ENCODE measurements around the gene AMN1. TPM values are rescaled to one million over a fixed set of nuclear protein-coding genes. Genes with fewer than 3 reads are reported as not detected.

Gene AMN1
- total and polyA plus RNA-seq, 2 of the 13 experiments (the other 11 are each of a cell fraction or from before 2014, with no cell fraction given): 7.5 to 26.5 TPM

- TF ChIP-seq, protein P1, sequence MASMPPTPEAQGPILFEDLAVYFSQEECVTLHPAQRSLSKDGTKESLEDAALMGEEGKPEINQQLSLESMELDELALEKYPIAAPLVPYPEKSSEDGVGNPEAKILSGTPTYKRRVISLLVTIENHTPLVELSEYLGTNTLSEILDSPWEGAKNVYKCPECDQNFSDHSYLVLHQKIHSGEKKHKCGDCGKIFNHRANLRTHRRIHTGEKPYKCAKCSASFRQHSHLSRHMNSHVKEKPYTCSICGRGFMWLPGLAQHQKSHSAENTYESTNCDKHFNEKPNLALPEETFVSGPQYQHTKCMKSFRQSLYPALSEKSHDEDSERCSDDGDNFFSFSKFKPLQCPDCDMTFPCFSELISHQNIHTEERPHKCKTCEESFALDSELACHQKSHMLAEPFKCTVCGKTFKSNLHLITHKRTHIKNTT (CRISPR knock-in tag; IDR thresholded peaks at IDR 0.05): no peak
- TF ChIP-seq, protein P2, sequence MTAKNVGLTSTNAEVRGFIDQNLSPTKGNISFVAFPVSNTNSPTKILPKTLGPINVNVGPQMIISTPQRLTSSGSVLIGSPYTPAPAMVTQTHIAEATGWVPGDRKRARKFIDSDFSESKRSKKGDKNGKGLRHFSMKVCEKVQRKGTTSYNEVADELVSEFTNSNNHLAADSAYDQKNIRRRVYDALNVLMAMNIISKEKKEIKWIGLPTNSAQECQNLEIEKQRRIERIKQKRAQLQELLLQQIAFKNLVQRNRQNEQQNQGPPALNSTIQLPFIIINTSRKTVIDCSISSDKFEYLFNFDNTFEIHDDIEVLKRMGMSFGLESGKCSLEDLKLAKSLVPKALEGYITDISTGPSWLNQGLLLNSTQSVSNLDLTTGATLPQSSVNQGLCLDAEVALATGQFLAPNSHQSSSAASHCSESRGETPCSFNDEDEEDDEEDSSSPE (CRISPR knock-in tag; IDR thresholded peaks at IDR 0.05): no peak
- TF ChIP-seq ZNF225 (CRISPR knock-in tag; IDR thresholded peaks at IDR 0.05) (no peak), ZNF878 (CRISPR knock-in tag; IDR thresholded peaks at IDR 0.05) (0 out of 2 replicates have a peak, but pooled peaks have one; percentile 28), LRRFIP1 (CRISPR knock-in tag; conservative IDR thresholded peaks at IDR 0.05) (no peak), ATF5 (CRISPR knock-in tag; IDR thresholded peaks at IDR 0.05; ENCODE audit: low read depth) (no peak), MLXIP (CRISPR knock-in tag; IDR thresholded peaks at IDR 0.05; ENCODE audit: borderline replicate concordance) (no peak), CEBPG (CRISPR knock-in tag; IDR thresholded peaks at IDR 0.05) (0 out of 2 replicates have a peak, but pooled peaks have one; percentile 12), ZNF430 (CRISPR knock-in tag; IDR thresholded peaks at IDR 0.05) (no peak), ZNF451 (CRISPR knock-in tag; IDR thresholded peaks at IDR 0.05) (no peak), KDM6A (CRISPR knock-in tag; IDR thresholded peaks at IDR 0.05; ENCODE audit: low read depth) (no peak)
- TF ChIP-seq, protein P3, sequence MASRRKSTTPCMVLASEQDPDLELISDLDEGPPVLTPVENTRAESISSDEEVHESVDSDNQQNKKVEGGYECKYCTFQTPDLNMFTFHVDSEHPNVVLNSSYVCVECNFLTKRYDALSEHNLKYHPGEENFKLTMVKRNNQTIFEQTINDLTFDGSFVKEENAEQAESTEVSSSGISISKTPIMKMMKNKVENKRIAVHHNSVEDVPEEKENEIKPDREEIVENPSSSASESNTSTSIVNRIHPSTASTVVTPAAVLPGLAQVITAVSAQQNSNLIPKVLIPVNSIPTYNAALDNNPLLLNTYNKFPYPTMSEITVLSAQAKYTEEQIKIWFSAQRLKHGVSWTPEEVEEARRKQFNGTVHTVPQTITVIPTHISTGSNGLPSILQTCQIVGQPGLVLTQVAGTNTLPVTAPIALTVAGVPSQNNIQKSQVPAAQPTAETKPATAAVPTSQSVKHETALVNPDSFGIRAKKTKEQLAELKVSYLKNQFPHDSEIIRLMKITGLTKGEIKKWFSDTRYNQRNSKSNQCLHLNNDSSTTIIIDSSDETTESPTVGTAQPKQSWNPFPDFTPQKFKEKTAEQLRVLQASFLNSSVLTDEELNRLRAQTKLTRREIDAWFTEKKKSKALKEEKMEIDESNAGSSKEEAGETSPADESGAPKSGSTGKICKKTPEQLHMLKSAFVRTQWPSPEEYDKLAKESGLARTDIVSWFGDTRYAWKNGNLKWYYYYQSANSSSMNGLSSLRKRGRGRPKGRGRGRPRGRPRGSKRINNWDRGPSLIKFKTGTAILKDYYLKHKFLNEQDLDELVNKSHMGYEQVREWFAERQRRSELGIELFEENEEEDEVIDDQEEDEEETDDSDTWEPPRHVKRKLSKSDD (CRISPR knock-in tag; IDR thresholded peaks at IDR 0.05; ENCODE audit: low read depth): no peak
- TF ChIP-seq, protein P4, sequence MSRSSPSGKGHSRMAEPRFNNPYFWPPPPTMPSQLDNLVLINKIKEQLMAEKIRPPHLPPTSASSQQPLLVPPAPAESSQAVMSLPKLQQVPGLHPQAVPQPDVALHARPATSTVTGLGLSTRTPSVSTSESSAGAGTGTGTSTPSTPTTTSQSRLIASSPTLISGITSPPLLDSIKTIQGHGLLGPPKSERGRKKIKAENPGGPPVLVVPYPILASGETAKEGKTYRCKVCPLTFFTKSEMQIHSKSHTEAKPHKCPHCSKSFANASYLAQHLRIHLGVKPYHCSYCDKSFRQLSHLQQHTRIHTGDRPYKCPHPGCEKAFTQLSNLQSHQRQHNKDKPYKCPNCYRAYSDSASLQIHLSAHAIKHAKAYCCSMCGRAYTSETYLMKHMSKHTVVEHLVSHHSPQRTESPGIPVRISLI (CRISPR knock-in tag; IDR thresholded peaks at IDR 0.05; ENCODE audit: borderline replicate concordance): no peak
- TF ChIP-seq, protein P5, sequence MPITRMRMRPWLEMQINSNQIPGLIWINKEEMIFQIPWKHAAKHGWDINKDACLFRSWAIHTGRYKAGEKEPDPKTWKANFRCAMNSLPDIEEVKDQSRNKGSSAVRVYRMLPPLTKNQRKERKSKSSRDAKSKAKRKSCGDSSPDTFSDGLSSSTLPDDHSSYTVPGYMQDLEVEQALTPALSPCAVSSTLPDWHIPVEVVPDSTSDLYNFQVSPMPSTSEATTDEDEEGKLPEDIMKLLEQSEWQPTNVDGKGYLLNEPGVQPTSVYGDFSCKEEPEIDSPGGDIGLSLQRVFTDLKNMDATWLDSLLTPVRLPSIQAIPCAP (CRISPR knock-in tag; IDR thresholded peaks at IDR 0.05; ENCODE audit: low read depth): no peak
Measured at GRCh38 chr12:31714406-31715271, 14.2 kb downstream of the AMN1 start (continued).

Data from HepG2 (cell line).